Suprapubic skin (tissue), 4 donors: ENCODE results near the gene PCP4L1. TPM values are rescaled to one million over a fixed set of nuclear protein-coding genes. Genes with fewer than 3 reads are reported as not detected.

ENCODE experiments used
- DNase-seq, 2 donors: peaks; one replicate each; pipeline ENCODE4 v3.0.0-alpha.2; 2019; ENCODE audit warnings: low spot score in 2 of 2
- H3K27ac ChIP-seq: fragments of 200-600 bp; sonication (generic); one replicate; pipeline ENCODE4 v1.5.1; 2019
- H3K27me3 ChIP-seq: fragments of 200-600 bp; sonication (generic); one replicate; pipeline ENCODE4 v1.5.1; 2019
- H3K36me3 ChIP-seq: fragments of 200-600 bp; sonication (generic); one replicate; pipeline ENCODE4 v1.5.1; 2019
- H3K4me1 ChIP-seq: fragments of 200-600 bp; sonication (generic); one replicate; pipeline ENCODE4 v1.5.1; 2019
- H3K4me3 ChIP-seq: fragments of 200-600 bp; sonication (generic); one replicate; pipeline ENCODE4 v1.5.1; 2019; ENCODE audit warnings: mild to moderate bottlenecking
- H3K9me3 ChIP-seq: fragments of 200-600 bp; sonication (generic); one replicate; pipeline ENCODE4 v1.5.1; 2019
- EP300 ChIP-seq: sonication (generic); formaldehyde crosslinking; IDR thresholded peaks from one replicate; pipeline ENCODE4 v1.6.1; 2017; ENCODE audit warnings: antibody characterized with exemption
- POLR2A ChIP-seq, 2 donors: fragments of 450-650 bp; IDR thresholded peaks; one replicate each; pipeline ENCODE4 v1.6.1; 2017; ENCODE audit warnings: antibody characterized with exemption in 2 of 2, mild to moderate bottlenecking in 2 of 2, moderate library complexity in 2 of 2
- POLR2AphosphoS5 ChIP-seq, 3 donors: sonication (generic); formaldehyde crosslinking; IDR thresholded peaks; one replicate each; pipeline ENCODE4 v1.6.1; 2017; ENCODE audit warnings: antibody characterized with exemption in 3 of 3
- WGBS: methylation state at CpG from one replicate; pipeline ENCODE4 v1.1.5; 2018; 5-methylcytosine and 5-hydroxymethylcytosine counted together
- total RNA-seq, 4 donors: library from RNA; depleted of rRNA; stranded (reverse); fragments of >200 nt; gene quantifications; one replicate each; pipeline ENCODE4 v1.1.0, GENCODE V29; 2016
- TF ChIP-seq, protein P1 (sequence below), 2 donors: fragments of 200-600 bp in 1 of 2; fragments of 450-650 bp in 1 of 2; sonication (generic) in 1 of 2; IDR thresholded peaks; one replicate each; pipeline ENCODE4 v1.5.1; 2016 to 2019; ENCODE audit warnings: antibody characterized with exemption in 2 of 2, mild to moderate bottlenecking in 1 of 2, moderate library complexity in 1 of 2

The PCP4L1 gene
- total RNA-seq, 4 donors from 2014 or later = 2.7 to 10.1 (median 3.7) TPM

DNA sequence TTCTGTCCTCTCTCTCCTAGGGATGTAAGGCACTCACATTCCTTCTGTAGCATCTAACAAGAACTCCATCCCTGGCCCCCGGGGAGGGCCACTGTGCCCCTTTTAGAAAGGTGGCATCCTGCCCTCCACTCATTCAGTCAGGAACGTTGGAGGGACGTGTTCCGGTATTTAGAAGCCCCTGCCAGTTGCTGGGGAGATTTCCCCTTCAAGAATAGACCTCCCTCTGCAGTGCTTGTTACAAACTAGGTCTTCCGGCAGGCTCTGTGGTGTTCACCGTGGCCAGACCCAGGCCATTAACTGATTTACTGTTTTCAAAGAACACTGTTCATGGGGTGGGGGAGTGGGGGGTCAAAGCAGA lies 779 bp downstream of the PCP4L1 start:
- DNase-seq = no peak
- Histone ChIP-seq H3K27me3 (peaks cover 37% of the 10 kb centered on the region), H3K27ac (no peak overlapping the region), H3K9me3 (peaks cover 8% of the 10 kb centered on the region), H3K36me3 (no peaks in the 10 kb centered on the region), H3K4me3 (no peak overlapping the region), H3K4me1 (peaks cover 26% of the 10 kb centered on the region)
- no peak for TF ChIP-seq POLR2AphosphoS5 (IDR thresholded peaks at IDR 0.05)
- TF ChIP-seq, protein P1, sequence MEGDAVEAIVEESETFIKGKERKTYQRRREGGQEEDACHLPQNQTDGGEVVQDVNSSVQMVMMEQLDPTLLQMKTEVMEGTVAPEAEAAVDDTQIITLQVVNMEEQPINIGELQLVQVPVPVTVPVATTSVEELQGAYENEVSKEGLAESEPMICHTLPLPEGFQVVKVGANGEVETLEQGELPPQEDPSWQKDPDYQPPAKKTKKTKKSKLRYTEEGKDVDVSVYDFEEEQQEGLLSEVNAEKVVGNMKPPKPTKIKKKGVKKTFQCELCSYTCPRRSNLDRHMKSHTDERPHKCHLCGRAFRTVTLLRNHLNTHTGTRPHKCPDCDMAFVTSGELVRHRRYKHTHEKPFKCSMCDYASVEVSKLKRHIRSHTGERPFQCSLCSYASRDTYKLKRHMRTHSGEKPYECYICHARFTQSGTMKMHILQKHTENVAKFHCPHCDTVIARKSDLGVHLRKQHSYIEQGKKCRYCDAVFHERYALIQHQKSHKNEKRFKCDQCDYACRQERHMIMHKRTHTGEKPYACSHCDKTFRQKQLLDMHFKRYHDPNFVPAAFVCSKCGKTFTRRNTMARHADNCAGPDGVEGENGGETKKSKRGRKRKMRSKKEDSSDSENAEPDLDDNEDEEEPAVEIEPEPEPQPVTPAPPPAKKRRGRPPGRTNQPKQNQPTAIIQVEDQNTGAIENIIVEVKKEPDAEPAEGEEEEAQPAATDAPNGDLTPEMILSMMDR (IDR thresholded peaks at IDR 0.05) = no peak
- TF ChIP-seq EP300 = no peak
- TF ChIP-seq POLR2A (IDR thresholded peaks at IDR 0.05) = no peak
- 52% methylated on average over 6 of the region's 6 CpGs for WGBS

DNA sequence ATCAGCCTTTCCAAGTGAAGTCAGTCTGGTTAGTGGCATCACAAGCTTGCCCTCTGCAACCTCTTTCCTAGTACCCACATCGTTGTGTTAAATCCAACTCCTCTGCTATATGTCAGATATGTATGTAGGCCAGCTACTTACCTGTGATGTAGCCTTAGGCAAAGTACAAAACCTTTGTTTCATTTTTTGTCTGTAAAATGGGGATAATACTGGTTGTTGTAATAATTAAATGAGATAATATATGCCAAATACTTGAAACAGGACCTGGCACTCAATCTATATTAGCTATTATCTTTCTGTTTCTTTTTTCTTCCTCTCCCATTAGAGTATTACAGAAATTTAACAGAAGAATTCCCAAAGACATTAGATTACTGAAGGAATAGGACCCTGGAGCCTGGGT lies 1.2 kb downstream of the PCP4L1 start:
- no peaks in the 10 kb centered on the region for H3K36me3 ChIP-seq
- WGBS = 68% methylated on average over 1 of the region's 1 CpG
- TF ChIP-seq POLR2A (IDR thresholded peaks at IDR 0.05) (no peak), EP300 (no peak), POLR2AphosphoS5 (IDR thresholded peaks at IDR 0.05) (no peak)
- TF ChIP-seq, protein P1 (IDR thresholded peaks at IDR 0.05) = no peak
- H3K27me3 ChIP-seq = peaks cover 37% of the 10 kb centered on the region
- H3K4me1 ChIP-seq = peaks cover 26% of the 10 kb centered on the region
- no peak overlapping the region for H3K4me3 ChIP-seq
- H3K9me3 ChIP-seq = peaks cover 8% of the 10 kb centered on the region
- H3K27ac ChIP-seq = no peak overlapping the region
- no peak for DNase-seq

DNA sequence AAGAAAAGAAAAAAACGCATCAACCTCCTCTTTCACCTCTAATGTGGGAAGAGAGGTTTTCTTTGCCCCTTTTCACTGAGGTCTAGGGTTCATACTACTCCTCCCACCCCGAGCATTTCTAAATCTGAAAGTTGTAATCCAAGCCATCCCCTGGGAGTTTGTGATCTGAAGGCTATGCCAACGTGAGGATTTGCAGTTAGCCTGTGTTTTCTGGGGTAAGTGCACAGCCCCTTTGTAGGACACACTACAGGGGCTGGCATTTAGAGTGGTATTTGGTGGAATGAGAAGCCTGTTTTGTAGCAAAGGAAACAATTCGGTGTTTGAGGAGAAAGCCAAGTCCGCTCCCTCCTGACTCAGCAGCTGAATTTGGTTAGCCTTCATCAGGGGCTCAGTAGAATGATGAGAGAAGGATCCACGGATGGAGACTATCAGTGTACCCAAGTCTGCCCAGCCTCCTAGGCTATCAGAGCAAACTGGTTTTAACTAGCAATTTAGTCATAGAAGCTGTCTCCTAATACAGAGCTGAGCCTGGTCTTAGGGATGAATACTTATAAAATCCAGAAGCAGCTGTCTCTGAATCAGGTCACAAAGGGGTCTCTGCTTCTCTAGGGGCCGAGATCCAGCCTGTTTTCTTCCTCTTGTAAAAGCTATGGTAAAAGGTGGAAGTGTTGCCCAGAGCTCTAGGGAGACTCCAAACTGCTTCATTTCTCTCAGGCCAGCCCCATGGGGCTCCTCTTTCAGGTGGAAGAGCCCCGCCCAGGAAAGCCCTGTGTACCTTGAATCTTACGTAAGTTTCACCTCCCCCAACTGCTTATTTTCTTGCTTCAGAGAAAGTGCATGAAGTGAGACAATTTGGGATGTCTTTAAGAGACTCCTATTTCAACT lies 2.1 kb downstream of the PCP4L1 start:
- Histone ChIP-seq H3K27ac (no peak overlapping the region), H3K9me3 (peaks cover 8% of the 10 kb centered on the region), H3K27me3 (peaks cover 34% of the 10 kb centered on the region), H3K36me3 (no peaks in the 10 kb centered on the region), H3K4me1 (peaks cover 26% of the 10 kb centered on the region), H3K4me3 (no peak overlapping the region)
- TF ChIP-seq POLR2A (IDR thresholded peaks at IDR 0.05) = no peak
- TF ChIP-seq POLR2AphosphoS5 (IDR thresholded peaks at IDR 0.05) = no peak
- TF ChIP-seq EP300 = no peak
- no peak for DNase-seq
- WGBS = 46% methylated on average over 9 of the region's 9 CpGs

DNA sequence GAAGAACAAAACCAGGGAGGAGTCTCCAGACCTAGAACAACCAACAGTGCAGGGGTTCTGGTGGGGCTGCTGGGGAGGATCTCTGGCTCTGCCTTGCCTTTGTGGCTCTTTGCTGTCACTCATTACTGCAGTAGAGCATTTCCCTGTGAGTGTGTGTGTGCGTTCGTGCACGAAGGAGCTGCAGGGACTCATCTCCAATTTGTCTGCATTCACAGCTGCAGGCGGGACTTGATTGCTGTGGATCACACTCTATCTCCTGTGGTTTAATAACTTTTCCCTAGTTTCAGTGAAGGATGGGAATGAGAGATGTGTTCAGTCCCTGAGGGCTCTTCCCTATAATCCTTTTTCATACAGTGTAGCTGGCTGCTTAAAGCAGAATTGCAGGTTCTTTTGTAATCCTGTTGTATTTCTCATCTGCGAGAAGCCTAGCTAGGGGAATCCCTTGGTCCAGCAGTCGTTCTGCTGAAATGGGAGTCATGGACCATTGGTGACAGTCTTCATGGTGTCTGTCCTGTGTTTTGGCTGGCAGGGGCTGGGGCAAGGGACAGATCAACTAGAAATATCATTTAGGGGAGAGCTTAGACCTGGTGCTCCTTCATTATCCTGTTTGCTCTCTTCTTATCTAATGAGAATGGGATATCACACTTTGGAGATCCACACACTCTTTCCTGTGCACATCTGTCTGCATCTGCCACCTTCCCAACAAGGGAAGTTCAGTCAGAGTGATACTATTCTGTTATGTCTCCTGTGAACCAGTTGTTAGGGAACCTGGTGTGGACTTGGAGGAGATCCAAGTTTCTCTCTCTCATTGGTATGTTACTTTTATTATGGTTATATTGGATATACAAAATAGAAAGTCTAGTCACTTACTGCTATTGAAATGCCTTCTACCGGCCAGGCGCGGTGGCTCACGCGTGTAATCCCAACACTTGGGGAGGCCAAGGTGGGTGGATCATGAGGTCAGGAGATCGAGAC lies 3.0 kb downstream of the PCP4L1 start:
- H3K27ac ChIP-seq = no peak overlapping the region
- peaks cover 8% of the 10 kb centered on the region for H3K9me3 ChIP-seq
- peaks cover 26% of the 10 kb centered on the region for H3K4me1 ChIP-seq
- DNase-seq = no peak
- H3K27me3 ChIP-seq = peaks cover 34% of the 10 kb centered on the region
- no peaks in the 10 kb centered on the region for H3K36me3 ChIP-seq
- TF ChIP-seq, protein P1 (IDR thresholded peaks at IDR 0.05) = no peak
- TF ChIP-seq EP300 = no peak
- TF ChIP-seq POLR2AphosphoS5 (IDR thresholded peaks at IDR 0.05) = no peak
- no peak for TF ChIP-seq POLR2A (IDR thresholded peaks at IDR 0.05)
- H3K4me3 ChIP-seq = no peak overlapping the region
- 66% methylated on average over 12 of the region's 12 CpGs for WGBS

DNA sequence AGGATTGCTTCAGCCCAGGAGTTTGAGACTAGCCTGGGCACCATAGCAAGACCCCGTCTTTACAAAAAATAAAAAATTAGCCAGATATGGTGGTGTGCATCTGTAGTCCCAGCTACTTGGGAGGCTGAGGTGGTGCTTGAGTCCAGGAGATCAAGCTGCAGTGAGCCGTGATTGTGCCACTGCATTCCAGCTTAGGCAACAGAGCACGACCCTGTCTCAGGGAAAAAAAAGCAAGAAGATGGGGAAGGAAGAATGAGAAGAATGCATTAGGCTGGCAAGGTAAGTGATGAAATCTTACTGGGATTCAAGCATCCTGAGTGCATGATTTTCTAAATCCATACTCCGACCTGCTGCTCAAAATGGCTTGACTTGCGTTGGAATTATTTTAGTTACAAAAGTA lies 6.8 kb downstream of the PCP4L1 start:
- H3K27ac ChIP-seq = no peak overlapping the region
- no peak overlapping the region for H3K4me3 ChIP-seq
- WGBS = 75% methylated on average over 5 of the region's 5 CpGs
- H3K27me3 ChIP-seq = peaks cover 4% of the 10 kb centered on the region
- peaks cover 15% of the 10 kb centered on the region for H3K4me1 ChIP-seq
- no peak for DNase-seq
- no peaks in the 10 kb centered on the region for H3K9me3 ChIP-seq
- no peaks in the 10 kb centered on the region for H3K36me3 ChIP-seq
- no peak for TF ChIP-seq EP300
- no peak for TF ChIP-seq POLR2AphosphoS5 (IDR thresholded peaks at IDR 0.05)
- TF ChIP-seq, protein P1 (IDR thresholded peaks at IDR 0.05) = no peak
- no peak for TF ChIP-seq POLR2A (IDR thresholded peaks at IDR 0.05)
